A549 (cell line): ENCODE results near the gene VCX3A. TPM values are rescaled to one million over a fixed set of nuclear protein-coding genes. Genes with fewer than 3 reads are reported as not detected.

ENCODE experiments used
- ATAC-seq, 2 experiments: fragments of 200-7000 bp in 1 of 2; fragments of >200 bp in 1 of 2; cut with Nextera tagmentation in 1 of 2; cut with Tn5 transposase in 1 of 2; 3 replicates each; pipeline versions ENCODE4 v1.8.0 to v1.9.1; 2018 to 2020; ENCODE audit warnings: mild to moderate bottlenecking in 1 of 2, moderate library complexity in 1 of 2
- CTCF ChIA-PET: fragments of 300-600 bp; sonication (Branson Sonifier 250); formaldehyde crosslinking; extraction: SDS; loops from one replicate; lab custom pipeline; 2021; ENCODE audit warnings: antibody characterized with exemption, inconsistent platforms; lab: Yijun Ruan, JAX
- POLR2A ChIA-PET: fragments of 350-600 bp; formaldehyde crosslinking; extraction: SDS; loops from one replicate; lab custom pipeline; 2021; ENCODE audit warnings: antibody characterized with exemption, inconsistent platforms; lab: Yijun Ruan, JAX
- DNase-seq, 2 experiments: peaks; one replicate each; pipeline versions ENCODE4 v3.0.0 to v3.0.0-alpha.2; 2011 to 2016; ENCODE audit warnings: low read depth in 1 of 2, low spot score in 1 of 2
- FAIRE-seq: peaks from 2 replicates; lab custom pipeline; 2011; peaks lifted over from hg19 to GRCh38; lab: Jason Lieb, UNC
- H3K27ac ChIP-seq, 2 experiments: fragments of >200 bp; sonication (Bioruptor Twin); formaldehyde crosslinking; 3 replicates each; pipeline ENCODE4 v1.5.1; 2016 to 2017
- H3K4me1 ChIP-seq: fragments of >200 bp; sonication (Bioruptor Twin); formaldehyde crosslinking; 3 replicates; pipeline ENCODE4 v1.6.1; 2016
- H3K4me2 ChIP-seq: fragments of >200 bp; sonication (Bioruptor Twin); formaldehyde crosslinking; 3 replicates; pipeline ENCODE4 v1.6.1; 2016
- H3K4me3 ChIP-seq: fragments of >200 bp; sonication (Bioruptor Twin); formaldehyde crosslinking; 3 replicates; pipeline ENCODE4 v1.5.1; 2016
- H3K9me3 ChIP-seq: fragments of >200 bp; sonication (Bioruptor Twin); formaldehyde crosslinking; 3 replicates; pipeline ENCODE4 v1.6.1; 2016
- CBX8 ChIP-seq: fragments of 200-600 bp; sonication (generic); IDR thresholded peaks from 2 replicates; pipeline ENCODE4 v1.6.1; 2016
- CEBPB ChIP-seq, 2 experiments: fragments of >200 bp in 1 of 2; sonication (Bioruptor Twin) in 1 of 2; formaldehyde crosslinking in 1 of 2; IDR thresholded peaks; 2 replicates each; pipeline ENCODE4 v1.6.1; 2012 to 2016
- CHD4 ChIP-seq: fragments of 200-600 bp; sonication (generic); IDR thresholded peaks from 2 replicates; pipeline ENCODE4 v1.6.1; 2016; ENCODE audit warnings: antibody characterized with exemption, mild to moderate bottlenecking, borderline replicate concordance
- ELK1 ChIP-seq: fragments of 150-350 bp; IDR thresholded peaks from 2 replicates; pipeline ENCODE4 v1.6.1; 2014; ENCODE audit warnings: low read depth, mild to moderate bottlenecking, low read length
- FOXS1 ChIP-seq: fragments of 250-450 bp; sonication (Bioruptor Pico); IDR thresholded peaks from 2 replicates; pipeline ENCODE4 v1.5.0; 2020; ENCODE audit warnings: mild to moderate bottlenecking, moderate library complexity
- HOXA7 ChIP-seq: fragments of 250-450 bp; sonication (Bioruptor Pico); IDR thresholded peaks from 2 replicates; pipeline ENCODE4 v1.5.0; 2020; ENCODE audit warnings: mild to moderate bottlenecking, moderate library complexity
- HOXB5 ChIP-seq: fragments of 250-450 bp; sonication (Bioruptor Pico); IDR thresholded peaks from 2 replicates; pipeline ENCODE4 v1.5.0; 2020; ENCODE audit warnings: mild to moderate bottlenecking, moderate library complexity
- JUNB ChIP-seq: fragments of >200 bp; sonication (Bioruptor Twin); formaldehyde crosslinking; IDR thresholded peaks from 2 replicates; pipeline ENCODE4 v1.6.1; 2016
- MAFK ChIP-seq: fragments of 450-650 bp; IDR thresholded peaks from 2 replicates; pipeline ENCODE4 v1.6.1; 2014; ENCODE audit not compliant: partially characterized antibody
- MAX ChIP-seq: IDR thresholded peaks from 2 replicates; pipeline ENCODE4 v1.6.1; 2012
- NPAS2 ChIP-seq: fragments of 250-450 bp; sonication (Bioruptor Pico); IDR thresholded peaks from 2 replicates; pipeline ENCODE4 v1.8.0; 2022; ENCODE audit warnings: mild to moderate bottlenecking, moderate library complexity, borderline replicate concordance
- PHF8 ChIP-seq: fragments of 200-600 bp; sonication (generic); IDR thresholded peaks from 2 replicates; pipeline ENCODE4 v1.6.1; 2016; ENCODE audit warnings: low read depth, mild to moderate bottlenecking, antibody characterized with exemption, moderate library complexity, borderline replicate concordance
- RAD21 ChIP-seq, 2 experiments: fragments of >200 bp in 1 of 2; sonication (Bioruptor Twin) in 1 of 2; formaldehyde crosslinking in 1 of 2; IDR thresholded peaks in 1 of 2; conservative IDR thresholded peaks in 1 of 2; 2 replicates in 1 of 2; 3 replicates in 1 of 2; pipeline ENCODE4 v1.6.1; 2012 to 2018; ENCODE audit warnings: inconsistent platforms in 1 of 2
- RNF2 ChIP-seq: fragments of 200-600 bp; sonication (generic); IDR thresholded peaks from 2 replicates; pipeline ENCODE4 v1.6.1; 2016; ENCODE audit warnings: low read depth, mild to moderate bottlenecking, antibody characterized with exemption, moderate library complexity, borderline replicate concordance
- SMC3 ChIP-seq: fragments of >200 bp; sonication (Bioruptor Twin); formaldehyde crosslinking; IDR thresholded peaks from 3 replicates; pipeline ENCODE4 v1.6.1; 2018; ENCODE audit warnings: inconsistent platforms
- TFCP2L1 ChIP-seq: fragments of 250-450 bp; sonication (Bioruptor Pico); IDR thresholded peaks from 2 replicates; pipeline ENCODE4 v1.5.0; 2021; ENCODE audit warnings: mild to moderate bottlenecking
- ZC3H11A ChIP-seq: fragments of 450-650 bp; IDR thresholded peaks from 2 replicates; pipeline ENCODE4 v1.6.1; 2014; ENCODE audit warnings: antibody characterized with exemption, mild to moderate bottlenecking
- ZFP36 ChIP-seq: fragments of 450-650 bp; IDR thresholded peaks from 2 replicates; pipeline ENCODE4 v1.6.1; 2014; ENCODE audit warnings: borderline replicate concordance; ENCODE audit not compliant: partially characterized antibody
- WGBS: methylation state at CpG from one replicate; pipeline ENCODE4 v1.1.6; 2017; ENCODE audit errors: missing lambda C conversion rate; 5-methylcytosine and 5-hydroxymethylcytosine counted together
- polyA plus RNA-seq, 4 experiments: library from polyadenylated mRNA; depleted of rRNA in 3 of 4; stranded (reverse); fragments of >200 nt; fragmentation: RNase III in 1 of 4; extraction: RNeasy Plus Mini Kit Qiagen cat#74134 plus additional on column Dnase treatment in 1 of 4; gene quantifications; 2 replicates in 3 of 4; 3 replicates in 1 of 4; pipeline ENCODE4 v1.2.3, GENCODE V29; 2011 to 2017
- TF ChIP-seq, protein P1 (sequence below): fragments of 250-450 bp; sonication (Bioruptor Pico); IDR thresholded peaks from 2 replicates; pipeline ENCODE4 v1.5.0; 2021; ENCODE audit warnings: mild to moderate bottlenecking, moderate library complexity, borderline replicate concordance
- TF ChIP-seq, protein P2 (sequence below): fragments of >200 bp; sonication (Bioruptor Twin); formaldehyde crosslinking; IDR thresholded peaks from 2 replicates; pipeline ENCODE4 v1.6.1; 2016

VCX3A gene
- polyA plus RNA-seq, 2 of the 4 experiments (the other 2 are of a cell fraction), result not detected

DNA sequence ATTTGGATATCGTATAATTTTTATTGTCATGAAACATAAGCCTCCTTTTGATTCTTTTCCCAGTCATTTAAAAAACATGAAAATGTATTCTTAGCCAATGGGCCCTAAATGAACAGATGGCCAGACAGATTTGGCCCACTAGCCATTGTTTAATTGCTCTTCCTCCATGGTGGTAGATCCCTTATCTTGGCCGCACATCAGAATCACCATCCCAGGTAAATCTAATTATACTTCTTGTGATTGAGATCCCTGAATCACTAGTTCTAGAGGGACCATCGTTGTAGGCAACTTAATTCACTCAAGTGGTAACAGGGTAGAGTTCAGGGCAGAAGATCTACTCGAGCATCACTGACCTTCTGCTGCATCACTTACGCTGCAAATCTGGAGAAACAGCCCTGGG, 24.1 kb upstream of the VCX3A start (continued):
- TF ChIP-seq ZC3H11A (no peak), ZFP36 (no peak), RAD21 (conservative IDR thresholded peaks at IDR 0.05 in 1 of 2, IDR thresholded peaks at IDR 0.05 in 1 of 2) (no peak), JUNB (no peak), MAX (no peak), PHF8 (no peak), FOXS1 (CRISPR knock-in tag) (no peak), SMC3 (no peak), CEBPB (IDR thresholded peaks at IDR 0.05) (no peak), NPAS2 (CRISPR knock-in tag) (no peak), HOXA7 (no peak)
- TF ChIP-seq, all 56 proteins: peak for 0

DNA sequence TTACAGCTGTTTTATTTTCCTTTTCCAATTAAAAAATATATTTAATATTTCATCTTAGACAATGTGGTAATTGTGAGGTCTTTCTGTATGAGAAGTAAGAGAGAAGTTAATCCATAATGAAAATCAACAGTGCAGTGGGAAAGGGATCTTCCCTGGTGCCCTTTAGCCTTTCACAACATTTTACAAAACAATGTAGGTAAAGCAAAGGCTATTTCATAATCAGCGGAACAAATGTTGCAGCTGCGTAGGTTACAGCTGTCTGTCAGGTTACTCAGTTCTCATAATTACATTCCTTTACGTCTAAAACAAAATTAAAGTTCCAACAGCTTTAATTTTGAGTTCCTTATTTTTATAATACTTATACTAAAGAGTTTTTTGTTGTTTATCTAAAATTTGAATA, 22.8 kb upstream of the VCX3A start:
- Histone ChIP-seq H3K4me3 (no peak overlapping the region), H3K4me1 (no peaks in the 10 kb centered on the region), H3K4me2 (no peak overlapping the region), H3K27ac (no peak overlapping the region), H3K9me3 (no peaks in the 10 kb centered on the region)
- ChIA-PET CTCF (no interaction called here), POLR2A (no interaction called here)
- WGBS, result 21% methylated on average over 3 of the region's 3 CpGs
- ATAC-seq (no peak), DNase-seq (no peak), FAIRE-seq (peak; percentile 63)
- TF ChIP-seq, protein P1, sequence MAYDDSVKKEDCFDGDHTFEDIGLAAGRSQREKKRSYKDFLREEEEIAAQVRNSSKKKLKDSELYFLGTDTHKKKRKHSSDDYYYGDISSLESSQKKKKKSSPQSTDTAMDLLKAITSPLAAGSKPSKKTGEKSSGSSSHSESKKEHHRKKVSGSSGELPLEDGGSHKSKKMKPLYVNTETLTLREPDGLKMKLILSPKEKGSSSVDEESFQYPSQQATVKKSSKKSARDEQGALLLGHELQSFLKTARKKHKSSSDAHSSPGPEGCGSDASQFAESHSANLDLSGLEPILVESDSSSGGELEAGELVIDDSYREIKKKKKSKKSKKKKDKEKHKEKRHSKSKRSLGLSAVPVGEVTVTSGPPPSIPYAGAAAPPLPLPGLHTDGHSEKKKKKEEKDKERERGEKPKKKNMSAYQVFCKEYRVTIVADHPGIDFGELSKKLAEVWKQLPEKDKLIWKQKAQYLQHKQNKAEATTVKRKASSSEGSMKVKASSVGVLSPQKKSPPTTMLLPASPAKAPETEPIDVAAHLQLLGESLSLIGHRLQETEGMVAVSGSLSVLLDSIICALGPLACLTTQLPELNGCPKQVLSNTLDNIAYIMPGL, result no peak
- TF ChIP-seq NPAS2 (CRISPR knock-in tag) (no peak), TFCP2L1 (CRISPR knock-in tag) (no peak)

DNA sequence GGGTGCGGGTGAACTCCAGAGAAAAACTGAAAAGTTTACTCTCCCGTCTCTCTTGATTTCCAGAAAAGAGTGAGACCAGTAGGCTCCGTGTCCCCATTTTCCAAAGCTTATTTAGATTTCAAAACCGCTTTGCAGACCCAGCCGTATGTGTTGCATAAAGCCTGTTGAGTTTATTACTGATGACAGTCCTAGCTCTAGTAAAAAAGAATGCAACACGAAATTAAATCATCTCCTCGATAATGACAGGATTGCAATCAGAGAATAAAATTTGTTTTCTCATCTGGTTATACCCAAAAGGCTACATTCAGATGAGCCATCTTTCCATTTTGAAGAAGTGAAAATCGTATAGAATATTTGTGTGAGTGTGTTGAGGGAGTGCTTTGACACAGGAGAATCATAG, 16.1 kb upstream of the VCX3A start:
- ChIA-PET POLR2A (no interaction called here), CTCF (no interaction called here)
- Histone ChIP-seq H3K27ac (no peak overlapping the region), H3K9me3 (no peaks in the 10 kb centered on the region), H3K4me2 (no peak overlapping the region), H3K4me1 (no peaks in the 10 kb centered on the region), H3K4me3 (no peak overlapping the region)
- ATAC-seq, result no peak
- TF ChIP-seq, protein P2, sequence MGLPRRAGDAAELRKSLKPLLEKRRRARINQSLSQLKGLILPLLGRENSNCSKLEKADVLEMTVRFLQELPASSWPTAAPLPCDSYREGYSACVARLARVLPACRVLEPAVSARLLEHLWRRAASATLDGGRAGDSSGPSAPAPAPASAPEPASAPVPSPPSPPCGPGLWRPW, result no peak
- TF ChIP-seq CHD4 (no peak), MAX (no peak), MAFK (no peak), ELK1 (no peak), CBX8 (no peak), ZC3H11A (no peak), RNF2 (no peak), HOXB5 (CRISPR knock-in tag) (no peak), PHF8 (no peak)
- no peak for FAIRE-seq
- 13% methylated on average over 8 of the region's 8 CpGs for WGBS
- no peak for DNase-seq
